GM20000 (cell line): ENCODE measurements around the gene ANKS1B.

Experiments used
- DNase-seq: peaks from one replicate; pipeline ENCODE4 v3.0.0; 2012; ENCODE audit warnings: low spot score
- TF ChIP-seq, protein P1 (sequence below): IDR thresholded peaks from 2 replicates; pipeline ENCODE4 v1.5.1; 2012; ENCODE audit warnings: mild to moderate bottlenecking, control low read depth; ENCODE audit errors: extremely low read depth, missing control alignments

Gene ANKS1B

DNA sequence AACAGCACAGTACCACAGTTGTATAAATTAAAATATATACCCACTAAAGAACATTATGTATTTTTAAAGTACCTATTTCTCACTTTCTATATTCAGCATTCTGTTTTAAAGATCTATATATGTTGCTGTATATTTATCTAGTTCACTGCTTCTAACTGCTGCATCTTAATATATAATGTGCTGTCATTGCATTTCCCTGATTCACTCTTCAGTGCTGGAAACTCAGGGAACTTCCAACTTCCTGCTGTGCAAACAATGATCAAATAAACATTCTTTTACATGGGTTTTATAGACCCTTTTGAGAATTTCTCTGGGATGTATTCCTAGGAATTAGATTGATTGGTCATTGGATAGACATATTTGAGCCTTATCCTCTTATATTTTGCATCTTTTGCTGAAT, 960.5 kb downstream of the ANKS1B start:
- TF ChIP-seq, protein P1, sequence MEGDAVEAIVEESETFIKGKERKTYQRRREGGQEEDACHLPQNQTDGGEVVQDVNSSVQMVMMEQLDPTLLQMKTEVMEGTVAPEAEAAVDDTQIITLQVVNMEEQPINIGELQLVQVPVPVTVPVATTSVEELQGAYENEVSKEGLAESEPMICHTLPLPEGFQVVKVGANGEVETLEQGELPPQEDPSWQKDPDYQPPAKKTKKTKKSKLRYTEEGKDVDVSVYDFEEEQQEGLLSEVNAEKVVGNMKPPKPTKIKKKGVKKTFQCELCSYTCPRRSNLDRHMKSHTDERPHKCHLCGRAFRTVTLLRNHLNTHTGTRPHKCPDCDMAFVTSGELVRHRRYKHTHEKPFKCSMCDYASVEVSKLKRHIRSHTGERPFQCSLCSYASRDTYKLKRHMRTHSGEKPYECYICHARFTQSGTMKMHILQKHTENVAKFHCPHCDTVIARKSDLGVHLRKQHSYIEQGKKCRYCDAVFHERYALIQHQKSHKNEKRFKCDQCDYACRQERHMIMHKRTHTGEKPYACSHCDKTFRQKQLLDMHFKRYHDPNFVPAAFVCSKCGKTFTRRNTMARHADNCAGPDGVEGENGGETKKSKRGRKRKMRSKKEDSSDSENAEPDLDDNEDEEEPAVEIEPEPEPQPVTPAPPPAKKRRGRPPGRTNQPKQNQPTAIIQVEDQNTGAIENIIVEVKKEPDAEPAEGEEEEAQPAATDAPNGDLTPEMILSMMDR = no peak

DNA sequence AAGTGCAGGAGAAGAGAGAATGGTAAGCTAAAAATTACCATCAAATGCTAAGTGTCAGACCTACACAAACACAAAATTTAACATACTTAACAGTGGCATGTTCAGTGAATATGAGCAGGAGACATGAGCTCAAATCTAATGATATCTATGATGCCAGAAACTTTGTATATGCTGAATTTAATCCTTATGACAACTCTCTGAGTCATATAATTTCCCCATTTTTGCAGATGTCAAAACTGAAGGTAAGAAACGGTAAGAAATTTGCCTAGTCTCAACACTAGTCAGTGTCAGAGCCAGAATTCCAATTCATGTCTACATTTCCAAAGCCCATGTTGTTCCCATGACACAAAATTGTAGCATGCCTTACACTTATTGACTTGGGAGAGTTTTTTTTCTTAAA, 963.9 kb downstream of the ANKS1B start:
- no peak for DNase-seq
- TF ChIP-seq, protein P1 = no peak

More for the DNA sequence above, 960.5 kb downstream of the ANKS1B start:
- no peak for DNase-seq

DNA sequence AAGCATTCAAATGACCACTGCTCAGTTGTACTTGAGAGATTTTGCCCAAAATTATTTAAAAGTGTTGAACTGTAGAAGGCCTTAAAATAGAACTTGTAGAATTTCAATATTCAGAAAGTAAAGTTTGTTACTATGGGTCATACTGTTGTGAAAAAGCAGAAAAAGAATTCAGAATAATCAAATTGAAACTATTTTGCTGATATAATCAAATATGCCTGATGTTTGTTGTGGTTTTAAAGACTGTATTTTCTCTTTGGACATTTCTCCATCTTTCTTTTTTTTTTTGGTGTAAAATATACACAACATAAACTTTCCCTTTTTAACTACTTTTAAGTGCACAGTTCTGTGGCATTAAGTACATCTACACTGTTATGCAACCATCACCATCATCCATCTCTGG, 964.9 kb downstream of the ANKS1B start:
- DNase-seq = no peak
- TF ChIP-seq, protein P1 = no peak

DNA sequence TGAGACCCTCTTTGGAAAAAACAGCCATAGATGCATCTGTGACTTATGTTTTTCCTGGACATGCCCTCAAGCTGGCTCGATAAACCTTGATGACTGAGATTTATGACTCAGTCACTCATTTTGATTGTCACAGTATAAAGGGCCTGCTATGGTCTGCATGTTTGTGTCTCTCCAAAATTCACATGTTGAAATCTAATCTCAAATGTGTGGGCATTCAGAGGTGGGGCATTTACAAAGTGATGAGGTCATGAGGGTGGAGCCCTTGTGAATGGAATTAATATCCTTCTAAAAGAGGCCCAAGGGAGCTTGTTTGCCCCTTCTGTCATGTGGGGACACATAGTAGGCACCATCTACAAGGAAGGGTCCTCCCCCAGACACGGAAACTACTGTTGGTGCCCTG, 966.8 kb downstream of the ANKS1B start:
- TF ChIP-seq, protein P1 = no peak
- no peak for DNase-seq

DNA sequence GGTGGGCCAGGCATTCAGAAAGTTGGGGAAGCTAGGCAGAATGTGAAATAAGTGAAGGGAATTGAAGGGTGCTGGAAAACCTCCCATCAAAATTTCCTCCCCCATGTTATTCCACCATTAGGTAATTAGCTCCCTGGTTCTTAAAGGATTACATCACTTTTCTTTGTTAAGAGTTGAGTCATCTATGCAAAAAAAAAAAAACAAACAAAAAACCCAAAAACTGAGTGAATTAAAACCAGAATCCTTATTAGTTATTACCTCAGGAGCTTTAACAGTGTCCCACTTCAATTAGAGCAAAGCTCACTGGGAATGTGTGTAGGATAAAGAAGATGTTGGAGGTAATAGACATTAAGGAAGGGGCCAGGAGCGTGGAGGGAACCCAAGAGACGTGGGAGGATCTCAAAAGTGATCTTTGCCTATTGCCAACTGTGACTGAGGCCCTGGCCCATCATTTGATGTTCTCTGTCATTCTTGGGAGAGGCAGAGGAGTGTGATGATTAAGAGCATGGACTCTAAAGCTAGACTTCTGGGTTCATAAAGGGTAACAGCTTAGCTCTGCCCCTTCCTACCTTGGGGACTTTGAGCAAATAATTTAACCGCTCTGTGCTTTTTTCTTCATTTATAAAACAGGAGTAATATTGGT, 975.0 kb downstream of the ANKS1B start:
- TF ChIP-seq, protein P1 = no peak
- DNase-seq = no peak

DNA sequence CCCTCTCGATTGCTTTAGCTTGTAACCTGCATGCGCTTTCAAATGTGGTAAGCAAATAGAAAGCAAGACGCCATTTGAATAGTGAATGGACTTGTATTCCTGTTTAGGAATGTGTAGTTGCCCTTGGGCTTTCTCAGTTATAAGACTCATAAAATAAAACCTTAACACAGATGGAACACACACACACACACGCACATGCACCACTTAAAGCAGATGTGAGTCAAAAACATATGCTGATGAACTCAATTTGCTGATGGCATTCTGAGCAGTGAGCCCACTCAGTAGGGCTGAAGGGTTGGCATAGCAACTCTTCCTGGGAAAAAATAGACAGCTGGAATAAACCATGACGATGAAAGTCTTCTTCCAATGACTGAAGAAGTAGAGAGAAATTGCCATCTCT, 979.1 kb downstream of the ANKS1B start:
- TF ChIP-seq, protein P1 = no peak
- no peak for DNase-seq

DNA sequence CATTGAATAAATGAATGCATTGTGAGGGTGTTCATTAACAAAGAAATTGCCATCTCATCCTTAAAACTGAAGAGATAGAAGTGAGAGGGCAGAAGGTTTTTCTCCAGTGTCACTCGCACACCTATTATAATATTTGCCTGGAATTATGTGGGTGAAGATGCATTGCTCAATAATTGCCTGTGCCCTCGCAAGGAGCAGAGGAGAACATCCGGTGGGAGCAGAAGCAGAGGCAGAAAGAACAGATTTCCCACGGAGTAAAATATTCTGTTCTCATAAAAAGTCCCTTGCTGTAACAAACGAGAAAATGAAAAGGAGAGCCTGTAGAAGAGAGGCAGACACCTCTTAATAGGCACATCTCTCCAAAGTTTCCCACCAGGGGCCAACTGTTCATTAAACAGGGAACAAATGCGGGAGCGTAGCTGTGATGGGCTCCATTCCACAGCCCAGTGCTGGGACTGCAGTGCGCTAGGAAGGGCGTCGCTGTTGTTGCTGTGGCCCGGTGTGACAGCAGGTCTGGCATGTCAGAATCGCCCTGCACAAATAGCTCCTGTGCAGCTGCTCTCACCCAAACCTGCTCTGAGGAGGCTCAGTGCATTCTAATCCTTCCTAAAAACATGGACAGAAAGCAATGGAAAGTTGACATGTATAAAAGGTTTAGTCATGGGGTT, 979.8 kb downstream of the ANKS1B start:
- DNase-seq = no peak
- TF ChIP-seq, protein P1 = no peak
